Heart left ventricle (tissue), 13 donors: Measurements from ENCODE around the gene COL11A2.

Source experiments
- POLR2A ChIP-seq, 2 donors: fragments of 450-650 bp; IDR thresholded peaks; one replicate each; pipeline ENCODE4 v1.6.1; 2017; ENCODE audit warnings: antibody characterized with exemption in 2 of 2, mild to moderate bottlenecking in 2 of 2, moderate library complexity in 2 of 2
- TF ChIP-seq, protein P1 (sequence below), 12 donors: fragments of 200-600 bp; sonication (generic) in 4 of 12; IDR thresholded peaks; one replicate each; pipeline versions ENCODE4 v1.5.0 to v1.8.0; 2018 to 2022; ENCODE audit warnings: antibody characterized with exemption in 12 of 12, mild to moderate bottlenecking in 5 of 12
- donor health status: ischemic (EF 13 %, LVEDD 7.1; RV severe dilation, severe dysfunction).
- donor health status: DM: no; HTN: yes; CAD: no.
- donor health status: DM: no; HTN: no; CAD: no.
- donor health status: ischemic (EF 25% LVEDD 6.9; RV normal size, moderate dysfunction).
- donor health status: ischemic (EF 25% LVEDD 5.7; RV mildly dilated, moderate dysfunction).
- donor health status: ischemic (EF 35%, LVEDD 5.7; RV mildly dilated, moderate dysfunction).
- donor health status: nonischemic (EF 11% LVEDD 7.7; RV severe dilation, severe dysfunction).
- donor health status: DM: yes; HTN: yes; CAD: no.
- donor health status: PGD.
- donor health status: ischemic (EF 29% LVEDD 5.4; RV normal size, mild dysfunction).
- donor health status: nonischemic (EF 23%, LVEDD 6.1; RV moderate dilation, normal function).

GRCh38 chr6:33213166-33213988 is 21.1 kb upstream of the COL11A2 start:
- TF ChIP-seq, protein P1, sequence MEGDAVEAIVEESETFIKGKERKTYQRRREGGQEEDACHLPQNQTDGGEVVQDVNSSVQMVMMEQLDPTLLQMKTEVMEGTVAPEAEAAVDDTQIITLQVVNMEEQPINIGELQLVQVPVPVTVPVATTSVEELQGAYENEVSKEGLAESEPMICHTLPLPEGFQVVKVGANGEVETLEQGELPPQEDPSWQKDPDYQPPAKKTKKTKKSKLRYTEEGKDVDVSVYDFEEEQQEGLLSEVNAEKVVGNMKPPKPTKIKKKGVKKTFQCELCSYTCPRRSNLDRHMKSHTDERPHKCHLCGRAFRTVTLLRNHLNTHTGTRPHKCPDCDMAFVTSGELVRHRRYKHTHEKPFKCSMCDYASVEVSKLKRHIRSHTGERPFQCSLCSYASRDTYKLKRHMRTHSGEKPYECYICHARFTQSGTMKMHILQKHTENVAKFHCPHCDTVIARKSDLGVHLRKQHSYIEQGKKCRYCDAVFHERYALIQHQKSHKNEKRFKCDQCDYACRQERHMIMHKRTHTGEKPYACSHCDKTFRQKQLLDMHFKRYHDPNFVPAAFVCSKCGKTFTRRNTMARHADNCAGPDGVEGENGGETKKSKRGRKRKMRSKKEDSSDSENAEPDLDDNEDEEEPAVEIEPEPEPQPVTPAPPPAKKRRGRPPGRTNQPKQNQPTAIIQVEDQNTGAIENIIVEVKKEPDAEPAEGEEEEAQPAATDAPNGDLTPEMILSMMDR (IDR thresholded peaks at IDR 0.05), result no peak
- no peak for TF ChIP-seq POLR2A (IDR thresholded peaks at IDR 0.05)
